Activated CD8-positive, alpha-beta memory T cell treated with anti-CD3 and anti-CD28 coated beads, Interleukin-2, amount 50 U/mL, for 4 hours (primary cell): Measurements from ENCODE around the gene CCDC195.

ENCODE experiments used
- DNase-seq: peaks from one replicate; pipeline ENCODE4 v3.0.0-alpha.2; 2020

Gene CCDC195

GRCh38 chr2:224716201-224716600, at the start of gene CCDC195:
TSS of gene CCDC195 (minus strand) at chr2:224716365. CDS start at chr2:224716365, 0 bp downstream.
- DNase-seq, result no peak

DNA sequence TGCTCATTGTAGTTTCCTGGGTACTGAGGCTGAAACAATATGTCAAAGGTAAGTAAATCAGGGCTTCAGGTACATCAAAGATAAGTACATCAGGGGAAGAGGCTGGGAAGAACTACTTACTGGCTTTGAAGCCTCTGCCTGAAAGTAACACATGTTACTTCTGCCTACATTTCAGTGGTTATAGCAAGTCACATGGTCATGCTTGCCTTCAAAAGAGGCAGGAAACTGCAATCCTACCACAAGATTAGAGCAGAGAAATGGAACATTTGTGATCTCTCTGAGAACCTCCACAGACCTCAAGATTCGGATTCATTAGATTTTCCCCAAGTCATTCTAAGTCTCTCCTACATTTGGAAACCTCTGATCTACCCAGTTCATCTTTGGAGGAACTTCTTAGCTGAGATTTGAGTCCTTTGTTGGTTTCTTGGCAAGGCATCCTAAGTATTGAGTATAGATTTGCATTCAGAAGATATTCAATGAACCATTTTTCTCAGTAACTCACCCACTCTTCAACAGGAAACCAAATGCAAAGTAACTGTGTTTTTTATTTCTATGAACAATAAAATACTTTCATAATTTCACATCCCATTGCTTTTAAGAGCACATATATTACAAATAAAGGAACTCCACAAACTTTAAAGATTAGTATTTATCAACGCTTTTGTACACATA, 48.5 kb upstream of the CCDC195 start:
- no peak for DNase-seq

DNA sequence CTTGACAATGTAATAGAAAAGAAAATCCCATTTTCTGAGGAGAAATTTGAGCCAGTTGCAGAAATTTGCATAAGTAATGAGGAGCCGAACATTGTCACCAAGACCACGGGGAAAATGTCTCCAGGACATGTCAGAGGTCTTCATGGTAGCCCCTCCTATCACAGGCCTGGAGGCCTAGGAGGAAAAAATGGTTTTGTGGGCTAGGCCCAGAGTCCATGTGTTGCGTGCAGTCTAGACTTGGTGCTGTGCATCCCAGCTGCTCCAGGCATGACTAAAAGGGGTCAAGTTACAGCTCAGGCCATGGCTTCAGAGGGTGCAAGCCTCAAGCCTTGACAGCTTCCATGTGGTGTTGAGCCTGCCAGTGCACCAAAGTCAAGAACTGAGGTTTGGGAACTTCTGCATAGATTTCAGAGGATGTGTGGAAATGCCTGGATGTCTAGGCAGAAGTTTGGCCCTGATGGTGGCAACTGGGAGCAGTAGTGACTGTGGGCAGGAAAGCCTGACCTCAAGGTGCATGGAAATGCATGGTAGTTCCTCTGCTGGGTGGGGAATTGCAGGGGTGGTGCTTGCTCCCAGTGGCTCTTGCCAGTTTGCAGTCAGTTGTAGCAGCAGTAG, 41.9 kb upstream of the CCDC195 start:
- DNase-seq, result no peak

DNA sequence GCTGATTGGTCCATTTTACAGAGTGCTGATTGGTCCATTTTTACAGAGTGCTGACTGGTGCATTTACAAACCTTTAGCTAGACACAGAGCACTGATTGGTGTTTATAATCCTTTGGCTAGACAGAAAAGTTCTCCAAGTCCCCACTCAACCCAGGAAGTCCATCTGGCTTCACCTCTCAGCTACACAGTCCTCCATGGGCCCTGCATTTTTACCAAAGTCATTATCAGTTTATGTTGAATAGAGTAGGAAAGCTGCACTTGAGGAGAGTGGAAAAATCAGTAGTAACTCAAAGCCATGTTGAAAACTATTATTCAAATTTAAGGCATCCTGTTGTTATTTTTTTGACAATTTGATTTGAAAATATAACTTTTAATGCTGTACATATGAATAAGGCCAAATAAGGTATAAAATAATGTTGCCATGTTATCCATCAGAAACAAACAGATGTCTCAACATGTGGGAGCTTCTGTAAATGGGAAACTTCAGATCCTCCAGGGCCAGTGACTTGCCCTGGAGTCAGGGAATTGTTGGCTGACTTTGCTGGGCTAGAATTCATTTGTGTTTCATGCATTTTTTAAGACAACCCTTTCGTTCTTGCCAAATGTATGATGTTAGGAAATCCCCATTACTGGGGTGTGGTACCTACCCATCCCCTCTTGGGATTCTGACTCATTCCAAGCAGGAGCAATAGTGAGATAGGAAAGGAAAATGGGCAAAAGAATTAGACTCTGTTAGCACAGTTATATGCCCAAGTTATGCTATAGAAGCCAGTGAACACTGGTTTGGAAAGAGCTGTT, 37.8 kb upstream of the CCDC195 start:
- no peak for DNase-seq

GRCh38 chr2:224751996-224752698, 36.0 kb upstream of the CCDC195 start:
- DNase-seq, result no peak

- DNase-seq, result no peak
These were observed 33.0 kb upstream of the CCDC195 start for GRCh38 chr2:224749136-224749535.

GRCh38 chr2:224747765-224748164, 31.6 kb upstream of the CCDC195 start:
- no peak for DNase-seq

DNA sequence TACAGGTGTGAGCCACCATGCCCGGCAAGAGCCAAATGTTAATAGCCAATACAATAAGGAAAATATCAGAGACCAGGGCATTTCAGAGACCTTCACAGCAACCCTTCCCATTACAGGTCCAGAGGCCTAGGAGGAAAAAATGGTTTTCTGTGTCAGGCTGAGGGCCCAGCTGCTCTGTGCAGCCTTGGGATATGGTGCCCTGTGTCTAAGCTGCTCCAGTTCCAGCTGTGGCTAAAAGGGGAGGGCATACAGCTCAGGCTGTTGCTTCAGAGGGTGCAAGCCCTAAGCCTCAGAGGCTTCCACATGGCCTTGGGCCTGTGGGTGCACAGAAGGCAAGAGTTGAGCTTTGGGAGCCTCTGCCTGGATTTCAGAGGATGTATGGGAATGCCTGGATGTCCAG, 20.1 kb upstream of the CCDC195 start:
- DNase-seq, result no peak

DNA sequence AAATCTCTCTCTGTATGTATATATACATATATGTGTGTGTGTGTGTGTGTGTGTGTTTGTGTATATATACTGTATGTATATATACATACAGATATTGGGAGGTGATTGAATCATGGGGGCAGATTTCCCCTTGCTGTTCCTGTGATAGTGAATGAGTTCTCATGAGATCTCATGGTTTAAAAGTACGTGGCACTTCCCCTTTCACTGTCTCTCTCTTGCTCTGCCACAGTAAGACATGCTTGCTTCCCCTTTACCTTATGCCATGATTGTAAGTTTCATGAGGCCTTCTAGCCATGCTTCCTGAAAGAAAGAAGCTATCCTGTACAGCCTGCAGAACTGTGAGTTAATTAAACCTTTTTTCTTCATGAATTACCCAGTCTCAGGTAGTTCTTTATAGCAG, 18.8 kb upstream of the CCDC195 start:
- DNase-seq, result no peak

DNA sequence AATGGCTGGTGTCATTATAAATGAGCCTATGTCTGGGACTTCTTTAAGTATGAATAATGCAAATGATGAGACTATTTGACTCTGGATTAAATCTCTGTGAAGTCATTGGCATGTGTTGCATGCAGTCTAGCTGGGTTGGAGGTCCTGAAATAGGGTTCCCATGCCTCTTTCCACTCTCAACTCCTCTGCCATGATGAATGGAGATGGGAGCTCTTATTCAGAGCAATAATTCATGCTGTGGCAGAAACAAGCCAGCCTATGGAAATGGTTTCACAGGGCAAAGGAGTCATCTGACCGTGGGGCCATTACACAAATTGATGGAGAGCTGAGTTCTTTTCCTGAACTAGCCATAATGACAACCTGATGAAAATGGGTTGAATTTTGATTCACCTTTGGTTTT, 15.5 kb upstream of the CCDC195 start:
- DNase-seq, result no peak

DNA sequence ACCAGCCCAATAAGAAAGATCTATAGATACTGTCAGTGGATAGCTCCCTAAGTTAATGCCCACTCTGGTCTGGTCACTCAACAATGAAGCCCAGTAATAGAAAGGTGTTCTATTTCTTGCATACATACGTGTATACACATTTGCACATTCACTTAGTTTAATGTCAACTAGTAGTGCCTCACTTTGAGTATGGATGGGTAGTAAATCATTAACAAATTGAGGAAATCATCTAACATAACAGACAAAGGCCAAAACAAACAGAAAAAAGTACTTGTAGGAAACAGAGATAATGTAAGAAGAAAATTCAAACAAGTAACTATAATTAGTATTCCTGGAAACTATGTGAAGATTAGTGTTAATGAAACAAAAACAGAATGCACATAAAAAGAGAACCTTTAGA, 13.3 kb upstream of the CCDC195 start:
- DNase-seq, result no peak

- DNase-seq, result no peak
These were observed 8.2 kb upstream of the CCDC195 start for GRCh38 chr2:224724331-224724730.

- DNase-seq, result no peak
These were observed 7.5 kb upstream of the CCDC195 start for GRCh38 chr2:224723586-224724217.

DNA sequence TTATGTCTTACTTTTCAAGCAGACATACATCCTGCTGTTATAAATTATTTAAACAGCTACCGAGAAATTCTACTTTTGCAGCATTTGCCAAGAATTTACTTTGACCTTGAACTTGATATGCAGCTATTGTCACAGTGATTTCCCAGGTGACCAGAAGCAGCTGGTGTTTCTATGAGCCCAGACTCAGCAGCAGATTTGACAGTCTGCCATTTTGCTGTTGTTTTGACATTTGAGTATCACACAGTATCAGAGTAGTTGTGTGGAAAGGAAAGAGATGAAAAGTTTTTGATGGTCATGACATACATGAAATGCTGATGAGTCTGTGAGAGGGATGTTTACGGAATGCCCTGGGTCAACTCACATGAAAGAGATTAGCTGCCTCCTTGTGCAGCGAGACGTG, 6.6 kb upstream of the CCDC195 start:
- no peak for DNase-seq

DNA sequence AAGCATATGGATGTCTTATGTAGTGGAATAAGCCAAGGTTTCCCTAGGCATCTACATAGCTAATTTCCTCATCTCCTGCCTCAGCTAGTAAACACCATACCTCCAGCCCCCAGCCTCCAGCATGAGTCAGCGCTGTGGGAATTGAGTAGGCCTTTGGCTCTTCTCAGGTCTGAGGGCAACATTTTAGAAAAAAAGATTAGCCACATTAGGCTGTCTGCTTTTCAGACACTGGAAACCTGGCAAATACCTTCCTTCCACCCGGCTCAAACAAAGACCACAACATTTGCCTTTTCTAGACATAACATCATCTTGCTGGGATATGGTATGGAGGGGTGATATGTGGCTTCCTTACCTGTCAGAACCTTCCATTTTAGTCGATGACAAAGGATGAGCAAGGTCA, 6.1 kb upstream of the CCDC195 start:
- no peak for DNase-seq

DNA sequence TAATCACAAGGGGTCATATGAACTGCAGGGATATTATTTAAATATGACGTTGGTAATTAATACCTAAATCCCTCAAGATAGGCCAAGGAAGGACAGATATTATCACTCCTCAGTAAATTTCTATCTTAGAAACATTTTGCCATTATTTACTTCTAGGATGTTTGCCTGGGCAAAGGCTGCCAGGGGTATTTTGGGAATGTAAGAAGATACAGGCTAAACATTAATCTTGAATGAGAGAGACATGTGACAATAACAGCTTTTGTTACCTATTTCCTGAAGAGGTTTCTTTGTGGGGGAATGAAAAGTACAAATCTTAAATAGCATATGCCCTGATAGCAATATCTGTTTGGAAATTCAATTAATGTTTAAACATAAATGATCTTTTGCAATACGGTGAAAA, 756 bp upstream of the CCDC195 start:
- DNase-seq, result no peak

DNA sequence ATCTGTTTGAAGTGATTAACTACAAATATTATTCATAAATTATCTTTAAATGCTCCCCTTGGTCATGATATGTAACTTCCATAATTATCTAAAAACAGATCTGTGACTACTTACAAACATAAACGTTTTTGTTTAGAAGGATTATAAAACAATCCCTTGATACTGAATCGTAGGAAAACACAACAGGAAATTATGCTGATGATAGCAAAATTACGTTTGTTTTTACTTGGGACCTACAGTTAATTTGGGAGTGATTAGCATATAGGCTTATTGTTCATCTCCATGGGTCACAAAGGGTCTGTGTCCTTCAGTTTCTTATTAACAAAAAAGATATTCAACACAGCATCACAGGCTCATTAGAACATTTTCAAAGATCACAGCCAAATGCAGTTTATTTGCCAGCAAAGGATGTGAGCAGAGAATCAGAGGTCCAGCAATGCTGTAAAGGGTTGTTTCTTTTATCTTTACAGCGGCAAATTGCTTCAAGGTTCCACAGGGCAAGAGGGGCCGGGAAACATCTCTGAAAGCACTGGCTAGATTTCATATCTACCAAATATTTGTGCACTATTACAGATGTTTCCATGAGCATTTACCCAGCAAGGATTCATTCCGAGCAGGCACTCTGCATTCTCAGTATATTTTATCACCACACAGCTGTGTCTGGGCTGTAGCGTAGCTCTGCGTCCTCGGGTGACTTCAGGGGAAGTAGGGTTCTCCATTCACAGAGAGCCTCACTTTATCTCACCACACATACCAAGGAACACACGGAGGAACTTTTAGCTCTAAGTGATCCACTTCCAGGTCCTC, 4.1 kb downstream of the CCDC195 start:
- DNase-seq, result no peak

DNA sequence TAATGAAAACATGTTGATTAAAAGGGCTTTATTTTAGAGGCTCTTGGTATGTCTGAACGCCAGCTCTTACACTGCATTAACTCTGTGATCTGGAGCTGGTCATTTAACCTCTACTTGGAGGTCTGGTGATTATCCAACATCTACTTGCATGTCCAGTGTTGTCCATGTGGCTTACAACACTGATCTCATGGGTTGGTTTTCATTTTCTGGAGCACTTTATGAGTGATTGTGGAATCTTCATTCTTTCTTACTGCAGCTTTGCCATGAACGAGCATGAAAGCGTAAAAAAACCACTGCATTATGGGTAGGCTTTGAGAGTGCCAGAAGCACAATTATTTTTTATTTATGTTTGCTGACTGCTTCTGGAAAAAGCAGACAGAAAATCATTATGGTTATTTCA, 4.8 kb downstream of the CCDC195 start:
- DNase-seq, result no peak

DNA sequence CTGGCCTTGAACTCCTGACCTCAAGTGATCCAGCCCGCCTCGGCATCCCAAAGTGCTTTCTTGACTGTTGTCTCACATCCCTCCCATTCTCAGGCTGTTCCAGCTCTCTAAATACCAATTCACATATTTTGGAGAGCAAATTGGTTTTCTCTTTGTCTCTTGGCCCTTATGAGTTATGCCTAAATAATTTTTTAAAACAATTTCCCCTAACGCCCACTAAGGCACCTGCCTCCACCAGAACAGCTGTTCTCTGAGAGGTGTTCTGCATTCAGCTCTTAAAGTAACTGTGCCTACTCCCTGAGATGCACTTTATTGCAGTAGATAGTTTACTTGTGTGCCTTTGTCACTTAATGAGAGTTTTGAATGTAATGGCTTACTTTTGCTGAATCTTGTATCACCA, 6.9 kb downstream of the CCDC195 start:
- no peak for DNase-seq

- DNase-seq, result no peak
These were observed 21.7 kb downstream of the CCDC195 start for GRCh38 chr2:224694502-224694901.

GRCh38 chr2:224691563-224691962, 24.6 kb downstream of the CCDC195 start:
- no peak for DNase-seq

GRCh38 chr2:224690868-224691267, 25.3 kb downstream of the CCDC195 start:
- DNase-seq, result no peak
